ENCODE measurements around the gene PDLIM5. TPM values are rescaled to one million over a fixed set of nuclear protein-coding genes. Genes with fewer than 3 reads are reported as not detected.

Gene PDLIM5
- total RNA-seq, 1 experiment from 2014 or later = 58.0 TPM

- Histone ChIP-seq H3K18ac (ENCODE audit: insufficient read length, low read depth, low read length) (no peak overlapping the region), H2BK12ac (ENCODE audit: insufficient read length, low read depth, low read length) (no peak overlapping the region), H3K56ac (ENCODE audit: insufficient read length, low read depth, low read length) (no peak overlapping the region), H3K14ac (ENCODE audit: insufficient read depth, low read length) (no peak overlapping the region), H4K8ac (replicated peaks; ENCODE audit: insufficient read length, low read depth, low read length) (no peak overlapping the region), H3K27me3 (ENCODE audit: insufficient read depth, low read length) (no peaks in the 10 kb centered on the region), H3K9ac (ENCODE audit: extremely low read depth, insufficient read length, low read length) (no peak overlapping the region), H2AFZ (ENCODE audit: low read length) (no peak overlapping the region), H4K91ac (ENCODE audit: insufficient read length, low read depth, low read length) (no peak overlapping the region), H3K79me1 (ENCODE audit: insufficient read depth, low read depth, low read length, poor library complexity, severe bottlenecking) (no peaks in the 10 kb centered on the region), H2BK5ac (ENCODE audit: insufficient read length, low read length) (no peak overlapping the region), H3K27ac (ENCODE audit: insufficient read length, low read depth, low read length) (no peak overlapping the region), H3K23ac (ENCODE audit: insufficient read length, low read depth, low read length) (no peak overlapping the region), H4K5ac (ENCODE audit: insufficient read length, low read depth, low read length) (no peak overlapping the region), H2AK5ac (ENCODE audit: insufficient read length, low read length) (no peak overlapping the region), H2BK120ac (ENCODE audit: low read depth, low read length, poor library complexity, severe bottlenecking) (no peak overlapping the region), H3K23me2 (ENCODE audit: insufficient read length, low read depth, low read length, poor library complexity, severe bottlenecking) (no peaks in the 10 kb centered on the region), H3K4me2 (ENCODE audit: insufficient read depth, insufficient read length, low read length) (no peak overlapping the region), H2BK20ac (ENCODE audit: low read depth, low read length, poor library complexity, severe bottlenecking) (no peak overlapping the region), H2BK15ac (ENCODE audit: low read depth, low read length) (no peak overlapping the region), H3K79me2 (ENCODE audit: insufficient read depth, low read length) (no peaks in the 10 kb centered on the region), H3K4ac (ENCODE audit: low read depth, low read length) (no peak overlapping the region), H3K4me1 (ENCODE audit: insufficient read depth, low read length) (no peaks in the 10 kb centered on the region), H3T11ph (ENCODE audit: low read length) (no peak overlapping the region), H4K20me1 (ENCODE audit: control insufficient read depth, insufficient read depth, insufficient read length) (no peaks in the 10 kb centered on the region), H3K9me3 (ENCODE audit: control insufficient read depth, low read depth, low read length) (no peaks in the 10 kb centered on the region)
- Mint-ChIP-seq H3K27ac (no peak overlapping the region; a peak in 1 of 7 replicates), H3K36me3 (ENCODE audit: insufficient read depth in 1 of 3, low read depth in 3 of 3) (no peaks in the 10 kb centered on the region), H3K4me1 (no peaks in the 10 kb centered on the region), H3K27me3 (ENCODE audit: low read depth) (no peaks in the 10 kb centered on the region), H3K9me3 (no peaks in the 10 kb centered on the region), H3K4me3 (no peak overlapping the region)
- TF ChIP-seq CTCF (conservative IDR thresholded peaks at IDR 0.05) = no peak
- no CpG with 5 or more reads among the region's 3 CpGs for WGBS (ENCODE audit: extremely low coverage, insufficient read length, low lambda C conversion rate)
- no peak for DNase-seq
These were observed 153.6 kb downstream of the PDLIM5 start for GRCh38 chr4:94605241-94605805.

Measured in H9 (cell line).